Fibroblast of mammary gland (primary cell): ENCODE results near the gene AGMO.

Experiments
- DNase-seq: peaks from one replicate; pipeline ENCODE4 v3.0.0-alpha.2; 2010; ENCODE audit warnings: low read depth
- H3K4me3 ChIP-seq: 2 replicates; pipeline ENCODE4 v1.5.1; 2011; ENCODE audit warnings: low read depth, mild to moderate bottlenecking, low read length, moderate library complexity; ENCODE audit not compliant: control insufficient read depth
- CTCF ChIP-seq: conservative IDR thresholded peaks from 2 replicates; pipeline ENCODE4 v1.5.1; 2011; ENCODE audit warnings: low read depth, low read length, inconsistent platforms; ENCODE audit not compliant: control insufficient read depth, insufficient read depth

AGMO gene

DNA sequence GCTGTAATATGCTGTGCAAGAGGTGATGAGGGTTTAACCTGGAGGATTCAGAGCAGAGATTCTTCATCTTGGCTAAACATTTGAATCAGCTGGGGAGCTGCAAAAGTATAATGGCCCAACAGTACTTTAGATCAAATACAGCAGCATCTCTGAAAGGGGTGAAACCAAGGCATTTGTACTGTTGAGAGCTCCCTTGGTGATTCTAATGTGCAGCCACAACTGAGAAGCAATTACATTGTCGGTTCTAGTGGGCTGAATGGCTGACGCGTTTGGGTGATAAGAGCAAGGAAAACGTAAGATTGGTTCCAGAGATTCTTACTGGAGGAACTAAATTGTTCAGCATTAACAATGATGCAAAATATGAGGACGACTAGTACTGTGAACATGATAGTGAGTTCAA, 269.7 kb downstream of the AGMO start:
- H3K4me3 ChIP-seq, result no peak overlapping the region
- no peak for TF ChIP-seq CTCF

GRCh38 chr7:15291699-15292098, 270.1 kb downstream of the AGMO start:
- no peak for DNase-seq
- TF ChIP-seq CTCF, result no peak
- H3K4me3 ChIP-seq, result no peak overlapping the region

More for the DNA sequence above, 269.7 kb downstream of the AGMO start:
- no peak for DNase-seq

DNA sequence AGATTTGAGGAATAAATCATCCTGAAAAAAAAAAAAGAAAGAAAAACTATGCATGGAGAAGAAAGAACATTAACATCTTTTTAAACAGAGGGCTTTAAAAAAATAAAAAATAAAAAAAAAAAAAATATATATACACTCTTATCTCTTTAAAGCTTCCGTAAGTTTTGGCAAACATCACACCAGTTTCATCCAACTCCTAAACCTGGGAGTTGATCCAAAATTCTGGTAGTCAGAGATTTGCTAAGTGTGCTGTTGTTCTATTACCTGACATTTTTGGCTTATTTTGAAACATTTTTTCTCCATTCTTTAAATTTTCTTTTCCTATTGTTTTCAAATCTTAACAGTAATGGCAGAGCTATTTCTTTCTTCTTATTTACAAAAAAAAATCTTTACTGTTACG, 273.1 kb downstream of the AGMO start:
- TF ChIP-seq CTCF, result no peak
- no peak overlapping the region for H3K4me3 ChIP-seq
- DNase-seq, result peak; percentile 7

DNA sequence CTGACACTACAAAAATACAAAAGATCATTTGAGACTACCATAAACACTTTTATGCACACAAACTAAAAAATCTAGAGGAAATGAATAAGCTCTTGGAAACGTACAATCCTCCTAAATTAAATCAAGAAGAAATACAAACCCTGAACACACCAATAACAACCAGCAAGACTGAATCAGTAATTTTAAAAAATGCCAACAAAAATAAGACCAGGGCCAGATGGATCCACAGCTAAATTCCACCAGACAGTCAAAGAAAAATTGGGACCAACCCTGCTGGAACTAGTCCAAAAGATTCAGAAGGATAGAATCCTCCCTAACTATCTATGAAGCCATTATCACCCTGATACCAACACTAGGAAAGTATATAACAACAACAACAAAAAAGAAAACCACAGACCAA, 277.4 kb downstream of the AGMO start:
- no peak for TF ChIP-seq CTCF
- DNase-seq, result no peak
- H3K4me3 ChIP-seq, result no peak overlapping the region

- no peak for TF ChIP-seq CTCF
- no peak overlapping the region for H3K4me3 ChIP-seq
- DNase-seq, result no peak
Observed at GRCh38 chr7:15280078-15280733, 281.6 kb downstream of the AGMO start.

- TF ChIP-seq CTCF, result no peak
- no peak overlapping the region for H3K4me3 ChIP-seq
- no peak for DNase-seq
Observed at GRCh38 chr7:15279640-15280039, 282.2 kb downstream of the AGMO start.

GRCh38 chr7:15257689-15258088, 304.1 kb downstream of the AGMO start:
- DNase-seq, result no peak
- no peak for TF ChIP-seq CTCF
- H3K4me3 ChIP-seq, result no peak overlapping the region
